Aortic smooth muscle cell (primary cell): ENCODE measurements around the gene UGT1A3. TPM values are rescaled to one million over a fixed set of nuclear protein-coding genes. Genes with fewer than 3 reads are reported as not detected.

ENCODE experiments used
- total RNA-seq: library from RNA; depleted of rRNA; stranded (reverse); fragments of >200 nt; gene quantifications from 2 replicates; pipeline ENCODE4 v1.2.3, GENCODE V29; 2014

The UGT1A3 gene
- total RNA-seq: not detected in 2 replicates

DNA sequence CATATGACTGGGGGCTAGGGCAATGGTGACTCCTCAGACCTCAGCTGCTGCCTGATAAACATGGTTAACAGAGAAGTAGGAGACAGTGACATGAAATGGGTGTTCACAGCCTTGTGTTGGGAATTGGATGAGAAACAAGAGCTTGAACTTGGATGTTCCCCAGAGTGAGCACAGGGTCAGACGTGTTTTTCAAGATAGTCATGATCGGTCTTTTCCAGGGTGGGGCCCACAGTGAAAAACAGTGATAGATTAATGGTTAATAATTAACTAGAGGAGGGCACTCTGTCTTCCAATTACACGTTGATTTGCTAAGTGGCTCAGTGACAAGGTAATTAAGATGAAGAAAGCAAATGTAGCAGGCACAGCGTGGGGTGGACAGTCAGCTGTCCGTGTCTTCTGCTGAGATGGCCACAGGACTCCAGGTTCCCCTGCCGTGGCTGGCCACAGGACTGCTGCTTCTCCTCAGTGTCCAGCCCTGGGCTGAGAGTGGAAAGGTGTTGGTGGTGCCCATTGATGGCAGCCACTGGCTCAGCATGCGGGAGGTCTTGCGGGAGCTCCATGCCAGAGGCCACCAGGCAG, at the start of gene UGT1A3:
TSS of gene UGT1A3 (plus strand) at position 320 of the 579 bp plus-strand sequence. CDS start at position 405, 85 bp downstream.

GRCh38 chr2:233681521-233682099, 47.2 kb upstream of the UGT1A3 start, which contains the start of gene UGT1A7:
UGT1A7 (plus strand) TSS chr2:233681901; CDS start chr2:233681938, 37 bp downstream.

DNA sequence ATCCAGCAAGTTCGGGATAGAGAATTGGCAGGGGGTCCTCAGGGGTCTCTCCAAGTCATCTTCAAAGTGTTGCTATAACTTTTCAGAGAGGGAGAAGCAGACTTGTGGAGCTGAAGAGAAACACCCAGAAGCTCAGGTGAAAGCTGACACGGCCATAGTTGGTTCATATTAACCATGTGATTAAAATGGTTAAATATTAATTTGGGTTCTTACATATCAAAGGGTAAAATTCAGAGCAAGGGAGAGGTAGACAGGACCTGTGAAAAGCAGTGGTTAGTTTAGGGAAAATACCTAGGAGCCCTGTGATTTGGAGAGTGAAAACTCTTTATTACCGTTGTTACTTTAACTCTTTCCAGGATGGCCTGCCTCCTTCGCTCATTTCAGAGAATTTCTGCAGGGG, 36.2 kb upstream of the UGT1A3 start, which contains the start of gene UGT1A6:
TSS of gene UGT1A6 (plus strand) at position 243 of the 400 bp plus-strand sequence. CDS start at position 358, 115 bp downstream.

GRCh38 chr2:233712611-233713261, 16.1 kb upstream of the UGT1A3 start, which contains the start of gene UGT1A5:
UGT1A5 (plus strand) TSS chr2:233712907; CDS start chr2:233712992, 85 bp downstream.

GRCh38 chr2:233718552-233718951, 10.3 kb upstream of the UGT1A3 start, which contains the start of gene UGT1A4:
UGT1A4 (plus strand) TSS chr2:233718736; CDS start chr2:233718821, 85 bp downstream.

GRCh38 chr2:233760043-233760442, 31.2 kb downstream of the UGT1A3 start, which contains the start of gene UGT1A1:
UGT1A1 (plus strand) TSS chr2:233760270; CDS start chr2:233760288, 18 bp downstream.

DNA sequence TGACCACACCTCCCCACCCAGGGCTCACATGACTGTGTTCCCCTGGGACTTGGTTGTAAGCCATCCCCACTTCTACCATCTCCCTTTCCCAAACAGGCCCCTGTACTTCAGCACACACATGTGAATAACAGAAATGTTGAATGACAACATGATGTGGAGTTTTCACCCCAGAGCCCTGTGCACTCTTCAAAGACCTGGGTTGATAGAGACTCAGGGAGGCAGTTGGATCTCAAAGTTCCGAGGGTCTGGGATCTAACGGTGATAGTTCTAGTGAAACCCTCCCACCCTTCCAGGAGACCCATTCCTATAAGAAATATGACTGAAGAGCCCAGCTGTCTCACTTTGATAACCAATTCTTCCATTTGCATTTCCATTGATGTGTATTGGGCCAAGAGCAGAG, 49.2 kb downstream of the UGT1A3 start, which contains the start of gene MROH2A:
TSS of gene MROH2A (plus strand) at position 301 of the 400 bp plus-strand sequence. CDS start 1,029 bp downstream, outside the sequence.

Other genes with a start within 250 kb of the UGT1A3 start
- 32.0 and 32.7 TPM in 2 replicates for gene USP40, start 162.3 kb upstream of the UGT1A3 start, total RNA-seq
- gene UGT1A8, start 111.4 kb upstream of the UGT1A3 start, total RNA-seq: not detected in 2 replicates
- not detected in 2 replicates for gene UGT1A10, start 92.6 kb upstream of the UGT1A3 start, total RNA-seq
- gene UGT1A9, start 57.1 kb upstream of the UGT1A3 start, total RNA-seq: not detected in 2 replicates
- not detected in 2 replicates for gene UGT1A7, start 47.1 kb upstream of the UGT1A3 start, total RNA-seq
- not detected in 2 replicates for gene UGT1A6, start 36.2 kb upstream of the UGT1A3 start, total RNA-seq
- not detected in 2 replicates for gene UGT1A5, start 16.1 kb upstream of the UGT1A3 start, total RNA-seq
- gene UGT1A4, start 10.3 kb upstream of the UGT1A3 start, total RNA-seq: not detected in 2 replicates
- gene UGT1A1, start 31.2 kb downstream of the UGT1A3 start, total RNA-seq: not detected in 2 replicates
- gene MROH2A, start 49.3 kb downstream of the UGT1A3 start, total RNA-seq: not detected in 2 replicates
- gene HJURP, start 125.5 kb downstream of the UGT1A3 start, total RNA-seq: 8.2 and 20.3 TPM in 2 replicates
- gene TRPM8, start 188.3 kb downstream of the UGT1A3 start, total RNA-seq: 0.53 TPM in 1 of 2 replicates, not detected in the other